IPS DF 4.7 (cell line): ENCODE results near the gene NMNAT2.
"Not testable (repeated sequence)": the region's sequence is repeated elsewhere in the genome, so short reads cannot be mapped to it uniquely, and the experiment has no call there.

Experiments
- DNase-seq: peaks from one replicate; pipeline ENCODE4 v3.0.0-alpha.2; 2013; ENCODE audit warnings: low spot score; ENCODE audit errors: extremely low read depth

NMNAT2 gene

DNA sequence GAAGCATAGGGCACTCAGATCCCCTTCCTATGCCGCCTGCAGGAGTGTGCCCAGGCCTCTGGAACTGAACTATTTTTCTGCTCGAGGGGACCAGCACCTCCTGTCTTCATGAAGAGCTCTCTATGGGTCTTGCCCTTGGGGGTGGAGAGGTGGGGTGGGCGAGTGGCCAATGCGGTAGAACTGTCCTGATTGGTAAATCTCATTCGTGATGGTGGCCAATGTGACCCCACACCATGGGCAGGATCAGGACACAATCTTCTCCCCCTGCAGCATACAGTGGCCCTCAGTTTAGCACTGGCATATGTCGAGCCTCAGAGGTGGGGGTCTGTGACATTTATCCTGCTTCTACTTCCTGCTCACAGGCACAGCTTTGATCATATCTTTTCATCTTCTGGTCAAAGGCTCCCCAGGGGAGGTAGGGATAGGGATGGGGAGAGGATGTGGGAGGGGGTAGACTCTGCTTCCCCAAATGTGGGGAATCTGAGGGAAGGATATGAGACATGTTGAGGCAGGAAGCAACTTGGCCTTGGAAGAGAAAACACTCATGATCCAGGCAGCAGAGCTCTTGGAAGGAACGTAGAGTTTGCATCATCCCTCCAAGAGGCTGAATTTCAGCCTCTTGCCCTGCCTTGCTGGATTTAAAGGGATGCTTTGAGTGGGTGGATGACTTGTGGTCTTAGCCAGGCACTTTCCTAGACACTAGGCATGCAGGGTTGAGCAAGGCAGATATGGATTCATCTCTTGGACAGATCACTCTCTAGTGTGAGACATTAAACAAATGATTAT, 150.3 kb downstream of the NMNAT2 start:
- DNase-seq = no peak

DNA sequence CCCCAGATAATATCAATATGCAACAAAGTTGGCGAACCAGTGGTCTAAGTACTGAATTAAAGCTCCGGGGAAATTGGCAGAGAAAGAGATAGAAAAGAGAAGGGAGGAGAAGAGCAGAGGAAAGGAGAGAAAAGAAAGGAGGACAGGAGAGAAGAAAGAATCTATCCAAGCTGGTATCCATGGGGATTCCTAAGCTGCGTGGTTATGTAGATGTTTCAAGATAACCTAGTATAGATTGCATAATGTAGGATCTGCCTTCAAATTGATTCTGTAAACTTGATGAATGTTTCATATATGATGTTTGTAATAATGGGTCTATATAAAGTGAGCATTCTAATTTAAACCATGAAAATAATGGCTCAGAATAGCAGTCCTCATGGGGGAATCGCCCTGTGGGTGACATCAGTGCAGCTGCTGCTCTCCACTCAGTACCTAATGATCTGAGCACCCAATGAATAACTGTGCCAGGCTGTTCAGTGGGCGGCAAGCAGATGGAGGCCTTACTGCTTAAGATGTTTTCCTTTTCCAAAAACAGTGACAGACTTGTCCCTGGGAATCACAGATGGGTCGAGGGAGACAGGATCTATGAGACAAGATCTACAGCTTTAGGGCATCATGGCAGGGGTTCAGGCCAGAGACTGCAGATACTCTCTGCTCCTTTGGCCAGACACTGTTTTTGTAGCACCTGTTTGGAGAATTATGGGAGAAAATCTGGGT, 154.1 kb downstream of the NMNAT2 start:
- DNase-seq = no peak

DNA sequence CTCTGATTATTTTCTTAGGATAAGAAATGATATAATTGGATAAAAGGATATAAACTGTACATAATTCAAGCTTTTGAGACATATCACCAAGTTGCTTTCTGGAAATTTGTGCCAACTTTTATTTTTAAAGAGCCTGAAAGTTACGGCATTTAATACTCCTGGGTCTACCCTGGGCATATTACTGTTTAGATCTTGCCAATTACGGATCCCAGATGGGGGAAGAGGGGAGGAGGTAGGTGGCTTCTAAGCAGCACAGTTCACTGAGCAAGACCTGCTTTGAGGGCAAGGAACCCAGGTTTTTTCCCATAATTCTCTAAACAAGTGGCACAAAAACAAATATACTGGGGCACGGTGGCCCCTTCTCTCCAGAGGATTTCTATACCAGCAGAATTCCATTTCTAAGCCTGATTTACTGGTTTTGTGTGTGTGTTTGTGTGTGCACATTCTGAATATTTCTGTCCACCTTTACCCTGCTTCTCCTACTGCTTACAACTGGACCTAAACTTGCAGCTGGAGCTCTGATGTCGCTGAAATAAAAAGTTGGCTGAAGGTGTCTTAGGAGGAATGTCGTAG, 155.5 kb downstream of the NMNAT2 start:
- DNase-seq = no peak

DNA sequence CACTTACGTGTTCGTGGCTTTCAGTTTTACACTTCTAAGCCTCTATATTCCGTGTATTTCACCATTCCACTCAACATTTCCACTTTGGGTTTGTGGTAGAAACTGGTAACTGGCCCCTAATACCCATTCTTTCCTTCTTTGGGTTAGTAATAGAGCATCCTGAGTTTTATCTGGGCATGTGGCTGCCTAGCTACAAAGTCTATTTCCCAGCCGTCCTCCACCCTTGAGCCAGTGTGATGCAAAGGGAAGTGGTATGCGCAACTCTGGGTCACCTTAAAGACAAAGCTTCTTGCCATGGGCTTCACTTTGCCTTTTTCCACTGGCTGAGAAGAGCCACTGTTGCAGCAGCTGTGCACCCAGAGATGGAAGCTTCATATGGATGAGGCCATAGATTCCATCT, 158.3 kb downstream of the NMNAT2 start:
- no peak for DNase-seq

DNA sequence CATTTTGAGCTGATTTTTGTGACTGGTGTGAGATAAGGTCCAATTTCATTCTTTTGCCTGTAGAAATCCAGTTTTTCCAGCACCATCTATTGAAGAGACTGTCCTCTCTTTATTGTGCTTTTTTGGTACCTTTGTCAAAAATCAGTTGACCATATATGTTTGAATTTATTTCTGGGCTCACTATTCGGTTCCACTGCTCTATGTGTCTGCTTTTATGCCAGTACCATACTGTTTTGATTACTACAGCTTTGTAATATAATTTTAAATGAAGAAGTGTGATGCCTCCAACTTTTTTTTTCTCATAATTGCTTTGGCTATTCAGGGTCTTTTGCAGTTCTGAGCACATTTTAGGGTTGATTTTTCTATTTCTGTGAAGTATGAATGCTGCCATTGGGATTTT, 163.1 kb downstream of the NMNAT2 start:
- no peak for DNase-seq

DNA sequence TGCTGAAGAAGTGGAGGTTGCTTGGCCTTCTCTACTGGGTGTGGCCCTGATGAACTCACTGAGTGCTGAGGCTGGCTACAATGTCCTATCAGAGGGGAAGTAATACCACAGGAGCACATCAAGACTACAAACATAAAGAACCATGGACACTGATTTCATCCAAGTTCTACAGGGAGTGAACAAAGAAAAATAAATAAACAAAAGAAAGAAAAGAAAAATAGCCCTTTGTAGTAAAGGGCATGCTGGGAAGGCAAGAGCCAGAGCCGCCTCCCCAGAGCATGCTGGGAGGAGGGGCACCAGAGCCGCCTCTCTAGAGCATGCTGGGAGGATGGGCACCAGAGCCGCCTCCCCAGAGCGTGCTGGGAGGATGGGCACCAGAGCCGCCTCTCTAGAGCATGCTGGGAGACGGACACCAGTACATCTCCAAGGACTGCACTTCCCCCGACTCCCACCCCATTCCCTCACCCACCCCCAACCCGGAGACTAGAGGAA, 166.2 kb downstream of the NMNAT2 start:
- DNase-seq = no peak

DNA sequence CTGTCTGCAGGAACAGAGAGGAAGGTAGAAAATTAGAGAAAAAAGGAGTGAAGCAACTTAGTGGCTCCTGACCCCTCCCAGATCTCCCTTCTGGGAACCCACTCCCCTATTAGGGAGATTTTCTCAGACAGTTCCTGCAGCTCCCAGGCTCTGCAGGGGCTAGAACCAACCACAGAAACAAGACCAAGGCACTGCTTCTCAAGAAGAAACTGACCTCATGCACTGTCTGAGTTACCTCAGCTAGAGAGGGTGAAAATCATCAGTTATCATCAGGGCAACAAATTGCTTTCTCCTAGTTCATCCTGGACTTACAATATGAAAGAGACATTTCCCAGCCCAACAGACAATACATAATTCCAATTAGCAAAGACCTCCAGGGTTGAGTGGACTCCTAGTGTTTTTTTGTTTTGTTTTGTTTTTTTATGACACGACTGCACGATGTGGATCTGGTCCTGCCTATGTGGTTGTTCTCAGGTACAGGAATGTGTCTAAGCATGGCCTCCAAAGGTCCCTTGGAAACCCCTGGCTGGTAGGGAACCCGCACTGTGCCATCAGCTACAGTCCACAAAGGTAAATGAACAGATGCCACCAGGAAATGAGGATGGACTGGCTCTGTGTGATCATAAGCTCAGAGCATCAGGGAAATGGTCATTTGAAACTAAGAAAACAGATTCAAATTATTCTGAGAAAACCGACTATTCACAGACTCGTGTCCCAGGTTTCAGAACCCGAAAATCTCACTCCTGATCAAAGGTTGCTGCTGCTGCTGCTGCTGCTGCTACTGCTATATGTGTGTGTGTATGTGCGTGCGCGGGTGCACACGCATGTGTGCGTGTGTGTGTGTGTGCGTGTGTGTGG, 166.8 kb downstream of the NMNAT2 start:
- no peak for DNase-seq

DNA sequence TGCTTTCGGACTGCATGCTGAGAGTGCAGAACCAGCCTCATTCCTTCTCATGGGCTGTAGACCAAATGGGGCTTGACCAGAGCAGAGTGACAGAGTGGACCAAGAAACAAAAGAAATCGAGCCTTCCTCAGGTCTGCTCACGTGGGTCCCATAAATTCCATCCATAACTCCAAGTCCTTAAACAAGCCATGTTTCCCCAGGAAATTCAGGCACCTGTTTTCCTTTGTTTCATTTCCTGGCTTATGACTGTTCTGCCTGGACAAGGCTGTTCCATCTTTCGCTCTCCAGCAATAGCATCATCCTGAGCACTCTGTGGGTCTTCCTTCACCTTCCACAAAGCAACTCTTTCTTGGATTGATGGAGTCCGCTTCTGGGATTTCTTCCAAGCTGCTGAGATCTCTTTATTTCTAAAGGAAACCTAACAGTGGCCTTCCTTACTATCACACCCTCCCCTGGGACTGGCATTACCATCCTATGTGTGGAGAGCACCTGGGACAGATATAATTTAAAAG, 168.2 kb downstream of the NMNAT2 start:
- no peak for DNase-seq

DNA sequence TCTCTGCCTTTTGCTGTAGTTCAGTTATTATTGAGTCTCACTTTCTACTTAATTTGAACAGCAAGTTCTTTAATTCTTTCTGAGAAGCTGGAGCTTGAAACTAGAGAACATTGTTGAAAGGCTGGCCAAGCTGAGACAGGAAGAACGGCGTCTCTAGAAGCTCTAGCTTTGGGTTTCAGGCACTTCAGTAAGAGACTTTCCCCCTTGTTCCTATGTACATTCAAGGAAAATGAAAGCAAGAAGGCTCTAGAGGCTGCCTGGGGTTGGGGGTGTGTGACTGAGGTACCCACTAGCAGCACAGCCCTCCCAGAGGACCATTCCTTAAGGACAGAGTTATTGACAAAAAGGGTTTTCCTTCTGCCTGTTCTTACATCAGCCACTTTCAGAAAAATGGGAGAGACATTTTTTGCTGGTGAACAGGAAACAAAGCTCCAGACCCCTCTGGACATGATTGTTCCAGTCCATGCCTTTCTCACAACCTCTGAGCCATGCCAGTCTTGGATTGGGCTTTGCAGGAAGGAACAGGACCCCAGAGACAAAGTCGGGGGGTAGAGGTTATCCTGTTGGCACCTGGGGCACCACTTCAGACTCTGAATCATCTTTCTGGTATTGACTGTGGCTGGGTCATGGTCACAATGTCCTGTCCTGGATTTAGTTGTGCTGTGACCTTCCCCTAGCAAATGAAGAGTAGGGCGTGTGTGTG, 169.0 kb downstream of the NMNAT2 start:
- DNase-seq = no peak

DNA sequence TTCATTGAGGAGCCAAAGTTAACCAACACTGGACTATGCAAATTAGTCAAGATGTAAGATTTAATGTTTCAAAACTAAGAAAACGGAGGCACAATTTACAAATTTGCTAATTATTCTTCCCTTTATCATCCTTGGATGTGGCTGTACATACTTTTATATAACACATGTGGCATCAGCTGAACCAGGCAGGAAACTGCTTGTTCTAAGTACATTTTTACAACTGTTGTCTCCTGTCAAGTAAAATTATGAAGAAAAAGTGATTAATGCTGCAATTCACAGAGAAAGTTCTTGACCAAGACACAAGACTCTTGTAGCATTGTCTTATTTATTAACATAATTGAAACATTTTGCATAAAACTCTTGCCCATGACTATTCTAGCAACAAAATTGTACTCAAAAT, 170.2 kb downstream of the NMNAT2 start:
- no peak for DNase-seq

DNA sequence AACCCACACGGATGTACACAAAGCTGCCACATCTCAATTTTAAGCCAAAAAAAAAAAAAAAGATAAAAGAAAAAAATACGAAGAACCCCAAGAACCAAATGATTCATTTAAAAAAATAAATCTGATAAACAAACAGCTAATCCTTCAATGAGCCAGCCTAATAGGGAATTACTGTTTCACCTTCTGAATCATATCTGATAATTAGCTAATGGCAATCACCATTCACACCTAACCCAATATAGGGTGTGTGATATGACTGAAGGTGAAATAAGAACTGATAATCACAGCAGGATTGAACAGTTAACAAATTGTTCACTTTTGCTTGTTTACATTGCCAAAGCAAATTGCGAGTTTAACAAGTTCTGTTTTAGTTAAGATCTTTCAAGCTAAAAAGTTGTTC, 170.7 kb downstream of the NMNAT2 start:
- DNase-seq = no peak

DNA sequence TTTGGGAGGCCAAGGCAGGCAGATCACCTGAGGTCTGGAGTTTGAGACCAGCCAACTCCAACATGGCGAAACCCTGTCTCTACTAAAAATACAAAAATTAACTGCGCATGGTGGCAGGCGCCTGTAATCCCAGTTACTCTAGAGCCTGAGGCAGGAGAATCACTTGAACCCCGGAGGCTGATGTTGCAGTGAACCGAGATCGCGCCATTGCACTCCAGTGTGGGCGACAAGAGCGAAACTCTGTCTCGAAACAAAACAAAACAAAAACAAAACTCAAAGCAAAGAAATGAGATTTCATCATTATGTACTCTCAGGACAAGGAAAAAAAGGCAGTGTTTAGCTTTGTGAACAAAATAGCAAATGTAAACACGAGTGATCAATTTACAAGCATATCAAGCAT, 171.1 kb downstream of the NMNAT2 start:
- no peak for DNase-seq

DNA sequence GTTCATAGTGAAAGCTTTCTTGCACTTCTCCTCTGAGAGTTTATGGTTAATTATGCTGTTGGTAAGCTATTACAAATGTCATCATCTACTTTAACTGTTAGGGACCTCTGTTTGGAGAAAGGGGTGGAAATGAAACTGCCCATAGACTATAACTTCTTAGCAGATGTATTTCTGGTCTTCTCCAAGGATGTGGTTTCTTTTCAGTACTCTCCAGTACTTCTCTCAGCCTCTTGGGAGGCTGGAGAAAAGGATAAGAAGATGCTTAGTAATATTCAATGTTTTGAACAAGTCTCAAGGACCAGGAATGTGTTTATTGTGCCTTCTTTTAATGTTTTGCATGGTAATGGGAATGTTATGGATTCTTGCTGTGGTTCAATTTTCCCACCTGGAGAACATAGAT, 171.7 kb downstream of the NMNAT2 start:
- DNase-seq = no peak

DNA sequence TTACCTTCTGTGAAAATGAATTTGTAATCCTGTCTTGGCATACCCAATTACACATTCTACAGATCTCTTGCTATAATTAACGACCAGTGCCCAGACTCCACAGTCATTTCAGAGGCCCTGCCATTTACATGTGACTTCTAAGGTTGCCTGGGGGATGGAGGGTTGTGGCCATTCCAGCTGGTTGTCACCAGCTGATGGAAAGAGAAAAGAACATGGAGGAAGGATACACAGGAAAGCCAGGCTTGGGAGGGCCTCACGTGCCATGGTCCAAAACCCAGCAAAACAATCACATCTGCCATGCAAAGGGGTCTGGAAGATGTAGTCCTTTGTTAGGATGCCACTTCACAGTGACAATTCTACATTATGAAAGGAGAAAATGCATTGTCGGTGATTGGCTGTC, 172.8 kb downstream of the NMNAT2 start:
- DNase-seq = no peak

DNA sequence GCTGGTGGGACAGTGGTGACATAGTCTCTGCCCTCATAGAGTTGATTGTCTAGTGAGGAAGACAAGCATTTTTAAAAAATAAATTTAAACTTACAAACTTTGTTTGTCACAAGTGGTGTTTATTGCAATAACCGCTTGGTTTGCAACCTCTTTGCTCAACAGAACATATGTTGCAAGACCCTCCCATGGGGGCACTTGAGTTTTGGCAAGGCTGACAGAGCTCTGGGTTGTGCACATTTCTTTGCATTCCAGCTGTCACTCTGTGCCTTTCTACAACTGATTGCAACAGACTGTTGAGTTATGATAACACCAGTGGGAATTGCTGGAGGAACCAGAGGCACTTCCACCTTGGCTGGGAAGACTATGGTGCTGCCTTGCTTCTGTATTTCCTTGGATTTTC, 173.7 kb downstream of the NMNAT2 start:
- DNase-seq = no peak

DNA sequence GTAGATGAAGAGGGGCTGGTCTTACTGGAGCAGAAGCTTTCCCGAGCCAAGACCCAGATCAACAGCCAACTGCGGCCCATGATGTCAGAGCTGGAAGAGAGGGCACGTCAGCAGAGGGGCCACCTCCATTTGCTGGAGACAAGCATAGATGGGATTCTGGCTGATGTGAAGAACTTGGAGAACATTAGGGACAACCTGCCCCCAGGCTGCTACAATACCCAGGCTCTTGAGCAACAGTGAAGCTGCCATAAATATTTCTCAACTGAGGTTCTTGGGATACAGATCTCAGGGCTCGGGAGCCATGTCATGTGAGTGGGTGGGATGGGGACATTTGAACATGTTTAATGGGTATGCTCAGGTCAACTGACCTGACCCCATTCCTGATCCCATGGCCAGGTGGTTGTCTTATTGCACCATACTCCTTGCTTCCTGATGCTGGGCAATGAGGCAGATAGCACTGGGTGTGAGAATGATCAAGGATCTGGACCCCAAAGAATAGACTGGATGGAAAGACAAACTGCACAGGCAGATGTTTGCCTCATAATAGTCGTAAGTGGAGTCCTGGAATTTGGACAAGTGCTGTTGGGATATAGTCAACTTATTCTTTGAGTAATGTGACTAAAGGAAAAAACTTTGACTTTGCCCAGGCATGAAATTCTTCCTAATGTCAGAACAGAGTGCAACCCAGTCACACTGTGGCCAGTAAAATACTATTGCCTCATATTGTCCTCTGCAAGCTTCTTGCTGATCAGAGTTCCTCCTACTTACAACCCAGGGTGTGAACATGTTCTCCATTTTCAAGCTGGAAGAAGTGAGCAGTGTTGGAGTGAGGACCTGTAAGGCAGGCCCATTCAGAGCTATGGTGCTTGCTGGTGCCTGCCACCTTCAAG, 174.8 kb downstream of the NMNAT2 start:
- DNase-seq = no peak

DNA sequence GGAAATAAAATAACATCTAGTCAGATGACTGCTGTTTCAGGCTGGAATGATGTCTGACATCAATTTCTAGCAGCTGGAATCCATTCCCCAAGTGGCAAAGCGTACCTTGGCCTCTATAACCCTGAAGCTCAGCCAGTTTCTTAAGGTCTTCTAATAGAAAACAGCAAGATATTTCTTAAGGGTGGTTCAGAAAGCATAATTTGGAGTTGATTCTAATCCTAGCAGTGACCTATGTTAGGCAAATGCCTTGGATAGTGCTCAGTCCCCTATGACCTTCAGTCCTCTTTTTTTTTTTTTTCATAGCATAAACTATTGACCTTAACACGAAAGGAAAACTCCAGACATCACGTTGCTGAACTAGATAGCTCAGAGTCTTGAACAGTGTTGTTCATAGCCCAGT, 175.6 kb downstream of the NMNAT2 start:
- DNase-seq = no peak

DNA sequence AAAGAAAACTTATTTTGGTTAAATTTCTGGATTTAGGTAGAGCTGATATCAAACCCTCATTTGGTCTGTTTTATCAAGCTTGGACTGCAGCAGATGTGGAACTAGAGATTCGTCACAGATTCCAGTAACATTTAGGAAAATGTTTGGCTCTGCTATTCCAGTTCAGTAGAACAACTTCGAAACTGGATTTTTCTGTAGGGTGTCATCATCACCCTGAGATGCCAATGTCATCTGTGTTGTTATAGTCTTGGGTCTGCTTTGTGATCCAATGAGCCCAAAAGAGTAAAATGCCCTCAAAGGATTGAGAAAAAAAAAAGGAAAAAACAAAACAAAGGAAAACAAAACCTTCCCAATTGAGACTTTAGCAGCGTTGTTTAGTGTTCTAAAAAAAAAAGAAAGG, 176.7 kb downstream of the NMNAT2 start:
- no peak for DNase-seq

DNA sequence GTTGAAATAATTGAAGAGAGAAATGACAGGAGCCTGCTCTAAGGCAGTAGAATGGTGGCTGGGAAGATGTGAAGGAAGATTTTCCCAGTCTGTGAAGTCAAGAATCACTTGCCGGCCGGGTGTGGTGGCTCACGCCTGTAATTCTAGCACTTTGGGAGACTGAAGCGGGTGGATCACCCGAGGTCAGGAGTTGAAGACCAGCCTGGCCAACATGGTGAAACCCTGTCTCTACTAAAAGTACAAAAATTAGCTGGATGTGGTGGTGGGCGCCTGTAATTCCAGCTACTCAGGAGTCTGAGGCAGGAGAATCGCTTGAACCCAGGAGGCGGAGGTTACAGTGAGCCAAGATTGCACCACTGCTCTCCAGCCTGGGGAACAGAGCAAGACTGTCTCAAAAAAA, 177.3 kb downstream of the NMNAT2 start:
- not testable (repeated sequence) for DNase-seq

DNA sequence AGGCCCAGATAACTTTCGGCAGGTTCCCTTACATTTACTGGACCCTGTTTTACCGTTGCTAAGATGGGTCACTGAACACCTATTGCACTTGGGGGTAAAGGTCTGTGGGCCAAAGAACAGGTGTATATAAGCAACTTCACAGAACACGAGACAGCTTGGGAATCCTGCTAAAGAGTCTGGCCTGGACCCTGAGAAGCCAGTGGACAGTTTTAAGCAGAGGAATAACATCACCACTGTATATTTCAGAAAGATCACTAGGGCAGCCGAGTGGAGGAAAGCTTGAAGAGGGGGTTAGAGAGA, 177.7 kb downstream of the NMNAT2 start:
- no peak for DNase-seq
